Esophagus squamous epithelium (tissue), 4 donors: ENCODE results near the gene DLG3.

Experiments used
- POLR2A ChIP-seq, 4 donors: fragments of 450-650 bp; IDR thresholded peaks; one replicate each; pipeline ENCODE4 v1.6.1; 2017; ENCODE audit warnings: antibody characterized with exemption in 4 of 4, mild to moderate bottlenecking in 4 of 4, moderate library complexity in 3 of 4
- TF ChIP-seq, protein P1 (sequence below), 6 experiments: fragments of 450-650 bp in 4 of 6; fragments of 200-600 bp in 2 of 6; sonication (generic) in 2 of 6; IDR thresholded peaks; one replicate each; pipeline ENCODE4 v1.5.1; 2016 to 2019; ENCODE audit warnings: antibody characterized with exemption in 6 of 6, mild to moderate bottlenecking in 4 of 6, moderate library complexity in 4 of 6

DNA sequence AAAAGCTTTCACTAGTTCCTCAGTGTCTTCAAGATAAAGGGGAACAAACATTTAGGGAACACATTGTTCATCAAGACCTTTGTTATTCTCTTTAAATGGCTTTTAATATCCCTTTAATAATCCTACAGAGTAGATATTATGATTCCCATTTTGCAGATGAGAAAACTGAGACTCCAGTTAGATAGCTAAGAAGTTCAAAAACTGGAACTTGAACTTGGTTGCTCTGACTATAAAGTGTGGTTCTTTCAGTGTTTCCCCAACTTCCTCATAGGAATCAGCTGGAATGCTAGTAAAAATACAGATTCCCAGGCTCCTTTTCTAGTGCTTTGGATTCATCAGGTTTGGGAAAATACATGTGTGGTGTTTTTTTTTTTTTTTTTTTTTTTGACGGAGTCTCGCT lies 37.7 kb downstream of the DLG3 start:
- TF ChIP-seq, protein P1, sequence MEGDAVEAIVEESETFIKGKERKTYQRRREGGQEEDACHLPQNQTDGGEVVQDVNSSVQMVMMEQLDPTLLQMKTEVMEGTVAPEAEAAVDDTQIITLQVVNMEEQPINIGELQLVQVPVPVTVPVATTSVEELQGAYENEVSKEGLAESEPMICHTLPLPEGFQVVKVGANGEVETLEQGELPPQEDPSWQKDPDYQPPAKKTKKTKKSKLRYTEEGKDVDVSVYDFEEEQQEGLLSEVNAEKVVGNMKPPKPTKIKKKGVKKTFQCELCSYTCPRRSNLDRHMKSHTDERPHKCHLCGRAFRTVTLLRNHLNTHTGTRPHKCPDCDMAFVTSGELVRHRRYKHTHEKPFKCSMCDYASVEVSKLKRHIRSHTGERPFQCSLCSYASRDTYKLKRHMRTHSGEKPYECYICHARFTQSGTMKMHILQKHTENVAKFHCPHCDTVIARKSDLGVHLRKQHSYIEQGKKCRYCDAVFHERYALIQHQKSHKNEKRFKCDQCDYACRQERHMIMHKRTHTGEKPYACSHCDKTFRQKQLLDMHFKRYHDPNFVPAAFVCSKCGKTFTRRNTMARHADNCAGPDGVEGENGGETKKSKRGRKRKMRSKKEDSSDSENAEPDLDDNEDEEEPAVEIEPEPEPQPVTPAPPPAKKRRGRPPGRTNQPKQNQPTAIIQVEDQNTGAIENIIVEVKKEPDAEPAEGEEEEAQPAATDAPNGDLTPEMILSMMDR (IDR thresholded peaks at IDR 0.05) = no peak
- TF ChIP-seq POLR2A (IDR thresholded peaks at IDR 0.05) = no peak
